Astrocyte (in vitro differentiated cells and primary cell): ENCODE measurements around the gene CPB2. TPM values are rescaled to one million over a fixed set of nuclear protein-coding genes. Genes with fewer than 3 reads are reported as not detected.

Experiments
- DNase-seq: peaks from one replicate; pipeline ENCODE4 v3.0.0-alpha.2; 2010; ENCODE audit warnings: low read depth
- FAIRE-seq: peaks from 2 replicates; lab custom pipeline; 2011; peaks lifted over from hg19 to GRCh38; lab: Jason Lieb, UNC
- H2AFZ ChIP-seq: 2 replicates; pipeline ENCODE4 v1.6.0; 2012; ENCODE audit warnings: low read depth, low read length, inconsistent platforms
- H3K27ac ChIP-seq: 2 replicates; pipeline ENCODE4 v1.5.1; 2011; ENCODE audit warnings: low read depth, low read length, inconsistent platforms
- H3K27me3 ChIP-seq: 2 replicates; pipeline ENCODE4 v1.6.0; 2011; ENCODE audit warnings: low read length, inconsistent platforms; ENCODE audit not compliant: insufficient read depth
- H3K36me3 ChIP-seq: 2 replicates; pipeline ENCODE4 v1.5.1; 2011; ENCODE audit warnings: low read length, inconsistent platforms; ENCODE audit not compliant: insufficient read depth
- H3K4me1 ChIP-seq: 2 replicates; pipeline ENCODE4 v1.5.1; 2011; ENCODE audit warnings: low read length, inconsistent platforms; ENCODE audit not compliant: insufficient read depth
- H3K4me2 ChIP-seq: 2 replicates; pipeline ENCODE4 v1.6.0; 2012; ENCODE audit warnings: low read length, inconsistent platforms
- H3K4me3 ChIP-seq: 2 replicates; pipeline ENCODE4 v1.5.1; 2011; ENCODE audit warnings: low read depth, mild to moderate bottlenecking, low read length, inconsistent platforms; ENCODE audit not compliant: insufficient read depth
- H3K79me2 ChIP-seq: 2 replicates; pipeline ENCODE4 v1.6.0; 2012; ENCODE audit warnings: mild to moderate bottlenecking, low read length, inconsistent platforms; ENCODE audit not compliant: insufficient read depth
- H3K9ac ChIP-seq: 2 replicates; pipeline ENCODE4 v1.6.0; 2012; ENCODE audit warnings: mild to moderate bottlenecking, low read length, inconsistent platforms
- H3K9me3 ChIP-seq: 2 replicates; pipeline ENCODE4 v1.5.1; 2012; ENCODE audit warnings: low read depth, mild to moderate bottlenecking, low read length, inconsistent platforms; ENCODE audit not compliant: insufficient read depth
- H4K20me1 ChIP-seq: 2 replicates; pipeline ENCODE4 v1.6.0; 2012; ENCODE audit warnings: low read length, inconsistent platforms; ENCODE audit not compliant: insufficient read depth
- H3K27ac Mint-ChIP-seq: one replicate; pipeline ENCODE4 v1.8.0; 2021; ENCODE audit warnings: mild to moderate bottlenecking, mixed read lengths; ENCODE audit not compliant: unreplicated experiment
- H3K27me3 Mint-ChIP-seq: one replicate; pipeline ENCODE4 v1.8.0; 2021; ENCODE audit warnings: low read depth, mixed read lengths; ENCODE audit not compliant: unreplicated experiment
- H3K36me3 Mint-ChIP-seq: one replicate; pipeline ENCODE4 v1.8.0; 2021; ENCODE audit warnings: low read depth, mixed read lengths; ENCODE audit not compliant: unreplicated experiment
- H3K4me1 Mint-ChIP-seq: one replicate; pipeline ENCODE4 v1.8.0; 2021; ENCODE audit warnings: low read depth, mixed read lengths; ENCODE audit not compliant: unreplicated experiment
- H3K4me3 Mint-ChIP-seq: one replicate; pipeline ENCODE4 v1.8.0; 2021; ENCODE audit warnings: mild to moderate bottlenecking, moderate library complexity, mixed read lengths; ENCODE audit not compliant: unreplicated experiment
- H3K9me3 Mint-ChIP-seq: one replicate; pipeline ENCODE4 v1.8.0; 2021; ENCODE audit warnings: mild to moderate bottlenecking, mixed read lengths; ENCODE audit not compliant: unreplicated experiment
- EZH2 ChIP-seq: IDR thresholded peaks from 2 replicates; pipeline ENCODE4 v1.6.1; 2012; ENCODE audit warnings: mild to moderate bottlenecking, low read length, inconsistent platforms; ENCODE audit not compliant: insufficient read depth
- total RNA-seq: library from RNA; stranded (reverse); gene quantifications from 2 replicates; pipeline ENCODE4 v1.2.1, GENCODE V29; 2021
- TF ChIP-seq, protein P1 (sequence below): IDR thresholded peaks from 2 replicates; pipeline ENCODE4 v1.5.1; 2011; ENCODE audit warnings: low read depth, mild to moderate bottlenecking, inconsistent platforms, low read length, moderate library complexity; ENCODE audit not compliant: insufficient read depth

CPB2 gene
- total RNA-seq, 1 donor from 2014 or later = not detected

- Histone ChIP-seq H3K79me2 (no peaks in the 10 kb centered on the region), H3K9me3 (no peaks in the 10 kb centered on the region), H3K36me3 (no peaks in the 10 kb centered on the region), H4K20me1 (no peaks in the 10 kb centered on the region), H3K27me3 (no peaks in the 10 kb centered on the region), H3K4me3 (no peak overlapping the region), H2AFZ (no peak overlapping the region), H3K4me1 (peaks cover 8% of the 10 kb centered on the region), H3K27ac (no peak overlapping the region), H3K9ac (no peak overlapping the region), H3K4me2 (peak overlapping the region; percentile 20)
- H3K9me3 Mint-ChIP-seq = no peaks in the 10 kb centered on the region
- H3K27ac Mint-ChIP-seq = peak overlapping the region; percentile 69
- FAIRE-seq (no peak), DNase-seq (peak; percentile 75)
- no peak overlapping the region for H3K4me3 Mint-ChIP-seq
- no peaks in the 10 kb centered on the region for H3K27me3 Mint-ChIP-seq
- TF ChIP-seq EZH2 = no peak
- TF ChIP-seq, protein P1, sequence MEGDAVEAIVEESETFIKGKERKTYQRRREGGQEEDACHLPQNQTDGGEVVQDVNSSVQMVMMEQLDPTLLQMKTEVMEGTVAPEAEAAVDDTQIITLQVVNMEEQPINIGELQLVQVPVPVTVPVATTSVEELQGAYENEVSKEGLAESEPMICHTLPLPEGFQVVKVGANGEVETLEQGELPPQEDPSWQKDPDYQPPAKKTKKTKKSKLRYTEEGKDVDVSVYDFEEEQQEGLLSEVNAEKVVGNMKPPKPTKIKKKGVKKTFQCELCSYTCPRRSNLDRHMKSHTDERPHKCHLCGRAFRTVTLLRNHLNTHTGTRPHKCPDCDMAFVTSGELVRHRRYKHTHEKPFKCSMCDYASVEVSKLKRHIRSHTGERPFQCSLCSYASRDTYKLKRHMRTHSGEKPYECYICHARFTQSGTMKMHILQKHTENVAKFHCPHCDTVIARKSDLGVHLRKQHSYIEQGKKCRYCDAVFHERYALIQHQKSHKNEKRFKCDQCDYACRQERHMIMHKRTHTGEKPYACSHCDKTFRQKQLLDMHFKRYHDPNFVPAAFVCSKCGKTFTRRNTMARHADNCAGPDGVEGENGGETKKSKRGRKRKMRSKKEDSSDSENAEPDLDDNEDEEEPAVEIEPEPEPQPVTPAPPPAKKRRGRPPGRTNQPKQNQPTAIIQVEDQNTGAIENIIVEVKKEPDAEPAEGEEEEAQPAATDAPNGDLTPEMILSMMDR = no peak
- H3K4me1 Mint-ChIP-seq = peaks cover 15% of the 10 kb centered on the region
- H3K36me3 Mint-ChIP-seq = no peaks in the 10 kb centered on the region
Measured at GRCh38 chr13:46119883-46120614, 15.2 kb upstream of the CPB2 start.

DNA sequence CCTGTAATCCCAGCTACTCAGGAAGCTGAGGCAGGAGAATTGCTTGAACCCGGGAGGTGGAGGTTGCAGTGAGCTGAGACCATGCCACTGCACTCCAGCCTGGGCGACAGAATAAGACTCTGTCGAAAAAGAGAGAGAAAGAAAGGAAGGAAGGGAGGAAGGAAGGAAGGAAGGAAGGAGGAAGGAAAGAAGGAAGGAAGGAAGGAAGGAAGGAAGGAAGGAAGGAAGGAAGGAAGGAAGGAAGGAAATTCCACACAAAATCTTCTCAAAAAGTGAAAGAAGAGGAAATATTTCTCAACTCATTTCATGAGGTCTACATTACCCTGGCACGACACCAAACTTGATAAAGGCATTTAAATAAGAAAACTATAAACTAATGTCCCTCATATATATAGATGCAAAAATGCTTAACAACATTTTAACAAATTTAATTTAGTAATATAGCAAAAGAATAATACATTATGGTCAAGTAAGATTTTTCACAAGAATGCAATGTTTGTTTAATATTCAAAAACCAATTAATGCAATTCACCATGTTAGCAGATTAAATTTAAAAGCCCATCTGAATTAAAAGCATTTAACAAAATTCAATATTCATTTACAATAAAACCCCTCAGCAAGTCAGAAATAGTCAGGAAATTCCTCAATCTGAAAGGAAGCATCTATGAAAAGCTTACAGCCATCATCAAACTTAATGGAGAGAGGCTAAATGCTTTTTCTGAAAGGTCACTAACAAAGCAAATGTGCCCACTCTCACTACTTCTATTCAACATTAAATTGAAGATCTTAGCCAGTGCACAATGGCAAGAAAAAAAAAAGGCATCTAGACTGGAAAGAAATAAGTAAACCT is 12.0 kb upstream of the CPB2 start:
- no peak overlapping the region for H2AFZ ChIP-seq
- no peaks in the 10 kb centered on the region for H3K79me2 ChIP-seq
- no peaks in the 10 kb centered on the region for H3K36me3 Mint-ChIP-seq
- no peaks in the 10 kb centered on the region for H4K20me1 ChIP-seq
- no peak overlapping the region for H3K27ac Mint-ChIP-seq
- H3K4me2 ChIP-seq = no peak overlapping the region
- FAIRE-seq = no peak
- H3K27ac ChIP-seq = no peak overlapping the region
- no peaks in the 10 kb centered on the region for H3K9me3 ChIP-seq
- DNase-seq = no peak
- H3K9me3 Mint-ChIP-seq = no peaks in the 10 kb centered on the region
- H3K4me1 Mint-ChIP-seq = peaks cover 25% of the 10 kb centered on the region
- TF ChIP-seq EZH2 = no peak
- TF ChIP-seq, protein P1 = no peak
- no peak overlapping the region for H3K4me3 Mint-ChIP-seq
- peaks cover 14% of the 10 kb centered on the region for H3K4me1 ChIP-seq
- H3K9ac ChIP-seq = no peak overlapping the region
- no peaks in the 10 kb centered on the region for H3K27me3 ChIP-seq
- no peaks in the 10 kb centered on the region for H3K36me3 ChIP-seq
- no peaks in the 10 kb centered on the region for H3K27me3 Mint-ChIP-seq
- no peak overlapping the region for H3K4me3 ChIP-seq
